Measurements from ENCODE around the gene SUCO.

Gene SUCO

DNA sequence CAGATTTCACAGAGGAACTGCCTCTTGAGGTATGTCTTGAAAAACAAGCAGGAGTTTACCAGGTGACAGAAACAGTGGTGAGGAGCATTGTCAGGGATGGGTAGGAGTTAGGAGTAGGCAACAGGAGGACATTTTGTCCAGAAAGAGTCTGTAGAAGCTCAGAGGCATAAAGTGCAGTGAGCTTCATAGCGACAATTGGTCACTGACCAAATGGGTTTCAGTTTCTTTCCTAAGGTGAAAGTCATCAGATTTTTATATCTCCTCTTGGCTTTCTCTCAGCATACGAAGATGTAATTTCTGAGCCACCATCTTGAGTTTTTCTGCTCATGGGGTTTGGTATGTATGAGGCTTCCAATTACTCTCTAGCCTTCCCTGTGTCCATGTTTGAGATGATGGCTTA is 96.7 kb downstream of the SUCO start:
- H3K9me3 Mint-ChIP-seq: no peaks in the 10 kb centered on the region
- peaks cover 58% of the 10 kb centered on the region for H3K4me1 Mint-ChIP-seq
- no peaks in the 10 kb centered on the region for H3K36me3 Mint-ChIP-seq
- H3K27me3 Mint-ChIP-seq: no peaks in the 10 kb centered on the region
- H3K4me3 Mint-ChIP-seq: no peak overlapping the region
- no peak overlapping the region for H3K27ac Mint-ChIP-seq

- Mint-ChIP-seq H3K27me3 (no peaks in the 10 kb centered on the region), H3K9me3 (no peaks in the 10 kb centered on the region), H3K4me3 (no peak overlapping the region), H3K27ac (no peak overlapping the region), H3K4me1 (peaks cover 58% of the 10 kb centered on the region), H3K36me3 (no peaks in the 10 kb centered on the region)
These were observed 97.3 kb downstream of the SUCO start for GRCh38 chr1:172630056-172630818.

DNA sequence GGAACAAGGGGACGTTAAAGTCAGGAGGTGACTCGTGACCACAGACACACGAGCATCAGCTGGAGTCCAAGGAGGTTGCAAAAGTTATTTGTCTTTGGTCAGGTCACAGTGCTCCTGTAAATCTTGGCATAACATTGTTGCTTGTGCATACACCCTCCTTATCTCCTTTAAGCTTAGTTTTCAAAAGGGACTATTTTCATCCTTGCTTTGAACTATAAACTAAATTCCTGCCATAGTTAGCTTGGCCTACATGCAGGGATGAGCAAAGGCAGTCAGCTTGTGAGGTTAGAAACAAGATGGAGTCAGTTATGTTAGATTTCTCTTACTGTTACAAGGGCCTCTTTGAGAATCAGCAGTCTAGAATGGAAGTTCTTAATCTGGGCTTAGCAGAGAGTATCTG is 97.9 kb downstream of the SUCO start:
- H3K36me3 Mint-ChIP-seq: no peaks in the 10 kb centered on the region
- no peaks in the 10 kb centered on the region for H3K9me3 Mint-ChIP-seq
- H3K4me3 Mint-ChIP-seq: no peak overlapping the region
- no peak overlapping the region for H3K27ac Mint-ChIP-seq
- H3K4me1 Mint-ChIP-seq: peaks cover 58% of the 10 kb centered on the region
- no peaks in the 10 kb centered on the region for H3K27me3 Mint-ChIP-seq

- Mint-ChIP-seq H3K4me3 (peak overlapping the region; percentile 53), H3K36me3 (peaks cover 10% of the 10 kb centered on the region), H3K4me1 (peaks cover 65% of the 10 kb centered on the region), H3K27ac (peak overlapping the region; percentile 90), H3K9me3 (peaks cover 8% of the 10 kb centered on the region), H3K27me3 (no peaks in the 10 kb centered on the region)
These were observed 104.6 kb downstream of the SUCO start for GRCh38 chr1:172637522-172637921.

DNA sequence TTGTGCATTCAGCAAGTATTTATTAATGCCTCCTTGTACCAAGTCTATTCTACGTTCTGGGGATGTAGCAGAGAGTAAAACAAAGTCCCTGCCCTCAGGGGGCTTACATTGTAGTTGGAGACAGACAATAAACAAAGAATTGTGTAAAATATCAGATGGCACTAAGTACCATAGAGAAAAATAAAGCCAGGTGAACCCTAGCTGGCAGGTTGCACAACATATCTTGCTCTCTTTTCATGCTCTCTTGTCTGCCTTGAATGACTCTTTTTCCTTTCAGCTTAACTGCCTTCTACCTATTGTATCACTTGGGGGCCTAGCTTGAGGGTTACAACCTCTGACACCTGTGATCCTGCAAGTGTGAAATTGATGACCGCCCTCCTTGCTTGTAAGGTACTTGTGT is 105.3 kb downstream of the SUCO start:
- Mint-ChIP-seq H3K36me3 (peaks cover 10% of the 10 kb centered on the region), H3K27ac (peak overlapping the region; percentile 99), H3K4me1 (peaks cover 71% of the 10 kb centered on the region), H3K27me3 (no peaks in the 10 kb centered on the region), H3K4me3 (peak overlapping the region; percentile 78), H3K9me3 (peaks cover 8% of the 10 kb centered on the region)

DNA sequence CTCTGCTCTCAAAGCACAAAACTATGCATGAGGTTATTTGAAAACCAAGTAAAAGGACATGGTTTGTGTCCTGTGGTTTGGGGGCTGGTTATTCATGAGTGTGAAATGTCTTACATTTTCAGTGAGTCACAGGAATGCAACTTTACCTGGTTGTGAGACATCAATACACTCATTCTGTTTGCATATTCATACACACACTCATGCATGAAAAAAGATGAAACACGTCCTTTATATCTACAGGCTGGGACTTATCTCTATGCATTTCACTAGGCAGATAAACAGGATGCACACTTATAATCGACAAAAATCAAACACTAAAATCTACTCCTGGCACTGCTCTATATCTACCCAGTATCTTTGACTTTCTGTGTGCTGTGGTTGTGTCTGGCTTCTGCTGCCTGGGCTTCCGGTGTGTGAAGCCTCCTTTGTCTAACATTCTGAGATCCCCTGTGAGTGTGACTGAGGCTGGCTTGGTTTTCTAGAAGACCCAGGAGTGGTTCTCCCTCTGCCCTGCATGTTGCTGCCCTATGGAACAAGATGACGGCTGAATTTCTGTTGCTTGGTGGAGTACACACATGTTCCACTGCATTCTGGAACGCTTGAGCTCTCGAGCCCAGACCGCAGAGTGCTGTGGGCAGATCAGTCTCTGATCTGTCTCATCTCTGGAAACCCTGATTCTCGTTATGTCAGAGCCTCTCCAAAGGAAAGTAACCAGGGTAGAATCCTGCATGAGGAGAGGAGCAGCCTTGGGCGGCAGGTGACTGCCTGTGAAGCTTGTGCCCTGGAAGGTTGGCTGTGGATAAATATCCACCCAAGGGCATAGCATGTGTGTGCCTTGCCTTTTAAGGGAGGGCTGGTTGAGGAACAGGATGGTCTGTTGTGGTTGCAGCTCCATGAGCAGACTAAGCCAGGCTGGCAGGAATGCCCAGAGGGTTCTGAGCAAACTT is 106.2 kb downstream of the SUCO start:
- Mint-ChIP-seq H3K27ac (peak overlapping the region; percentile 99), H3K4me1 (peaks cover 77% of the 10 kb centered on the region), H3K9me3 (peaks cover 8% of the 10 kb centered on the region), H3K4me3 (peak overlapping the region; percentile 78), H3K36me3 (peaks cover 10% of the 10 kb centered on the region), H3K27me3 (no peaks in the 10 kb centered on the region)

DNA sequence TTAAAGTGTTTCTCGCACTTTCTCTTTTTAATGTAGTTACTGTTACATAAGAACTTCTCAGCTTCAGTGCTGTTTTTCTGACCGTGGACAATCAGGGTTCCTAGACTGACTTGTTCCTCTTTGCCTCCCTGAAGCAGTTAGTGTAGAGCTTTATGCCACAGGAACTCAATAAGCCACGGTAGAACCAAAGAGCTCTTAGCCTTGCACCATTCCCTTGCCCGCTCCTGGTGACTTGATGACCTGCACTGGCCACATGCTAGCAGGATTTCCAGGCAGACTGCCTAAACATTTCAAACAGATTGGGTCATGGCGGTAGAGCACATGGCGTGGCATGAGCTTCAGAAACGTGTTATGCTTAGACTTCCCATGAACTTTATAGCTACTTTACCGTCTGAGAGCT is 107.2 kb downstream of the SUCO start:
- Mint-ChIP-seq H3K27me3 (no peaks in the 10 kb centered on the region), H3K4me3 (peak overlapping the region; percentile 78), H3K4me1 (peaks cover 87% of the 10 kb centered on the region), H3K9me3 (peaks cover 8% of the 10 kb centered on the region), H3K27ac (peak overlapping the region; percentile 99), H3K36me3 (peaks cover 10% of the 10 kb centered on the region)

- Mint-ChIP-seq H3K36me3 (peaks cover 10% of the 10 kb centered on the region), H3K27ac (peak overlapping the region; percentile 52), H3K4me3 (no peak overlapping the region), H3K9me3 (peaks cover 8% of the 10 kb centered on the region), H3K27me3 (no peaks in the 10 kb centered on the region), H3K4me1 (peaks cover 98% of the 10 kb centered on the region)
These were observed 108.5 kb downstream of the SUCO start for GRCh38 chr1:172641492-172641891.

DNA sequence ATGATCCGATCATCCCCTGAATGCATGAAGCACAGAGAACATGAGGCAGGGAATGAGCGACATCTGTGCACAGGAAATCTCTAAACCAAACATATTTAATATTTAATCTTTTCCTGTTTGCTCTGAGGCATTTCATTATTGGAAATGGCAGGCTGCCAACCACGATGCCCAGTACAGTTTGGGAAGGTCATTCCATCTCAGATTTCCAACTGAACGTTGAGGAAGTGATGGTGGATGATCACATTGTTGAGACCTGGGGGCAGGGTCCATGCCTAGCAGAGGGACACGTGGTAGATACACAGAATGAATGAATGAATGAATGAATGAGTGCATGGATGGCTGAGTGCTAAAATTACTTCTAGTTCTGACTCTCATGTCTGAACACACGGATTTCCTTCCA is 110.0 kb downstream of the SUCO start:
- no peaks in the 10 kb centered on the region for H3K9me3 Mint-ChIP-seq
- H3K36me3 Mint-ChIP-seq: peaks cover 2% of the 10 kb centered on the region
- H3K27me3 Mint-ChIP-seq: no peaks in the 10 kb centered on the region
- H3K27ac Mint-ChIP-seq: peak overlapping the region; percentile 76
- H3K4me3 Mint-ChIP-seq: peak overlapping the region; percentile 33
- peaks cover 98% of the 10 kb centered on the region for H3K4me1 Mint-ChIP-seq

DNA sequence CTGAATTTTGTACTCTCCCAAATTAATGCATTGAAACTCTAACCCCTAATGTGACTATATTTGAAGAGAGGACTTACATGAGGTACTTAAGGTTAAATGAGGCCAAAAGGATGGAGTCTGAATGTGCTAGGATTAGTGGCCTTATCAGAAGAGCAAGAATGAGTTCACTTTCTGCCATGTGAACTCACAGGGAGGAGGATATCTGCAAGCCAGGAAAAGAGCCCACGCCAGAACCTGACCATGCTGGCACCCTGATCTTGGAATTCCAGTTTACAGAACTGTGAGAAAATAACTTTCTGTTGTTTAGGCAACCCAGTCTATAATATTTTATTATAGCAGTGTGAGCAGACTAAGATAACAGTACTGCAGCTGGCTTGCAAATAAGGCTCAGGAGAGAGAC is 113.7 kb downstream of the SUCO start:
- H3K27me3 Mint-ChIP-seq: no peaks in the 10 kb centered on the region
- H3K9me3 Mint-ChIP-seq: no peaks in the 10 kb centered on the region
- peak overlapping the region; percentile 53 for H3K27ac Mint-ChIP-seq
- peaks cover 69% of the 10 kb centered on the region for H3K4me1 Mint-ChIP-seq
- peak overlapping the region; percentile 12 for H3K4me3 Mint-ChIP-seq
- H3K36me3 Mint-ChIP-seq: no peaks in the 10 kb centered on the region

DNA sequence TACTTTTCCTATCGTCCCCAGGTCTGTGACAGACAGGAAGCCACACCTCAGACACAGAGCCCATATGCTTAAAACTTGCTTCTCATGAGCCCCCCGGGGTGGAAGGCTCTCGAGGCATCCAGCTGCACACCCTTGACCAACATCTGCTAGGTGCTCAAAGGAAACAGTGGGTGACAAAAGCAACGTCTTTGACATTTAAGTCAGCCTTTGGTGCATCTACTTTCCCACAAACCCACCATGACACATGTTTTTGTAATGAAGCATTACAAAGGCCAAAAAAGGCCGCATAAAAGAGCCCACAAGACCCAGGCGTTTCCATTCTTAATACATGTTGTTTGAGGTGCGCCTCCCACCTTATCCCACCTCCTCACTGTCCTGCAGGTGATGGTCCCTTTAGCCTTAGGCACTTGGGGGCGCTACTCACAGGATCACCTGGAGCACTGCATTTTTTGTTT is 114.2 kb downstream of the SUCO start:
- no peak overlapping the region for H3K4me3 Mint-ChIP-seq
- H3K27me3 Mint-ChIP-seq: no peaks in the 10 kb centered on the region
- peaks cover 65% of the 10 kb centered on the region for H3K4me1 Mint-ChIP-seq
- H3K27ac Mint-ChIP-seq: peak overlapping the region; percentile 11
- no peaks in the 10 kb centered on the region for H3K9me3 Mint-ChIP-seq
- no peaks in the 10 kb centered on the region for H3K36me3 Mint-ChIP-seq

DNA sequence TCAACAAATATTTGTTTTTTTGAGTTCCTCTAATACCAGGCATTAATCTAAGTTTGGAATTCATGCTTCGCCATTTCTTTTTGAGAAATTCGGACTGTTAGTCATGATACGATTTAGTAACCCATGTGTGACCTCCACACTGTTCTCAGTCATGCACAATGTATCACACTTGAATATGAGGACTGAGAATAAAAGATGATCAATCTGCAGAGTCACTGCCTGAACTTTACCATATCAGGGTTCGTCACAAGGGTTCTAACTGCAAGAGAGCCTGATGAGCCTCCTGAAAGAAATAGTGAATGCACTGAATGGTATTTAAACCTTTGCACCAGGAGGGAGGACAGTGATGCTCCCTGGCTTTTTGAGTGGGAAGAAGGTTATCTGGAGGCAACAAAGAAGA is 115.0 kb downstream of the SUCO start:
- H3K27ac Mint-ChIP-seq: peak overlapping the region; percentile 78
- H3K4me1 Mint-ChIP-seq: peaks cover 57% of the 10 kb centered on the region
- H3K4me3 Mint-ChIP-seq: no peak overlapping the region
- H3K9me3 Mint-ChIP-seq: no peaks in the 10 kb centered on the region
- H3K27me3 Mint-ChIP-seq: no peaks in the 10 kb centered on the region
- H3K36me3 Mint-ChIP-seq: no peaks in the 10 kb centered on the region

GRCh38 chr1:172650474-172651193 is 117.7 kb downstream of the SUCO start:
- Mint-ChIP-seq H3K4me1 (peaks cover 52% of the 10 kb centered on the region), H3K9me3 (no peaks in the 10 kb centered on the region), H3K36me3 (no peaks in the 10 kb centered on the region), H3K27ac (no peak overlapping the region), H3K27me3 (no peaks in the 10 kb centered on the region), H3K4me3 (no peak overlapping the region)

DNA sequence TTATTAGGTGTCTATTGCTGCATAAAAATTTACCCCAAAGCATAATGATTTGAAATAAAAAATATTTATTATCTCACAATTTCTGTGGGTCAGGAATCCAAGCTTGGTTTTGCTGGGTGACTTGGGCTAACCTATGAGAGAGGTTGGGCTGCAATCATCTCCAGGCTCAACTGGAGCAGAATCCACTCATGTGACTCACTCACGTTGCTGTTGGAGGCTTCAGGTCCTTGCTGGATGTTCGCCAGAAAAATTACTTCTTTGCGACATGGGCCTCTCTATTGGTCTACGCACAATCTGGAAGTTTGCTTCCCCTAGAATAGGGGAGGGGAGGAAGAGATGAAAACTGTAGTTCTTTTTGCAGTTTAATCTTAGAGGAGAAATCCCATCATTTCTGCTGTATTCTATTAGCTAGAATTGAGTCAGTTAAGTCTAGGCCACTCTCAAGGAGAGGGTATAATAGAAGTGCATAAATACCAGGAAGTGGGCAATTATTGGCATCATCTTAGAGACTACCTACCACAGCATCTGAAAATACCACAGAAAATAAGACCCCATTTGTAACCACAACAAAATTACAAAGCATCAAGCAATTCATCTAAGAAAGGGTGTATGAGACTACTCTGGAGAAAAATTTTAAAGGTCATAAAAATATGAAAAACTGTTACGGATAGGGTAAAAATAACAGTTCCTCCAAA is 120.2 kb downstream of the SUCO start:
- Mint-ChIP-seq H3K36me3 (no peaks in the 10 kb centered on the region), H3K27ac (no peak overlapping the region), H3K9me3 (no peaks in the 10 kb centered on the region), H3K4me1 (peaks cover 37% of the 10 kb centered on the region), H3K27me3 (no peaks in the 10 kb centered on the region), H3K4me3 (no peak overlapping the region)

GRCh38 chr1:172654535-172654934 is 121.6 kb downstream of the SUCO start:
- Mint-ChIP-seq H3K36me3 (no peaks in the 10 kb centered on the region), H3K9me3 (no peaks in the 10 kb centered on the region), H3K4me3 (no peak overlapping the region), H3K27ac (no peak overlapping the region), H3K4me1 (peaks cover 45% of the 10 kb centered on the region), H3K27me3 (no peaks in the 10 kb centered on the region)

Measured in activated naive CD4-positive, alpha-beta T cell treated with anti-CD3 and anti-CD28 coated beads, Interleukin-2, amount 50 U/mL, for 24 hours (primary cell).